Ishikawa (cell line): ENCODE measurements around the gene TPM2.

Source experiments
- CEBPB ChIP-seq: IDR thresholded peaks from 2 replicates; pipeline ENCODE4 v1.6.1; 2012
- CREB1 ChIP-seq: IDR thresholded peaks from 2 replicates; pipeline ENCODE4 v1.6.1; 2012; ENCODE audit warnings: low read depth
- EP300 ChIP-seq: IDR thresholded peaks from 2 replicates; pipeline ENCODE4 v1.6.1; 2012; ENCODE audit warnings: borderline replicate concordance
- MAX ChIP-seq: IDR thresholded peaks from 2 replicates; pipeline ENCODE4 v1.6.1; 2012
- NFIC ChIP-seq: IDR thresholded peaks from 2 replicates; pipeline ENCODE4 v1.6.1; 2012
- RAD21 ChIP-seq: IDR thresholded peaks from 2 replicates; pipeline ENCODE4 v1.6.1; 2012; ENCODE audit warnings: low read depth
- REST ChIP-seq: IDR thresholded peaks from 2 replicates; pipeline ENCODE4 v1.6.1; 2012; ENCODE audit warnings: low read depth, mild to moderate bottlenecking
- TAF1 ChIP-seq: IDR thresholded peaks from 2 replicates; pipeline ENCODE4 v1.6.1; 2012; ENCODE audit warnings: low read depth, mild to moderate bottlenecking
- TCF12 ChIP-seq: IDR thresholded peaks from 2 replicates; pipeline ENCODE4 v1.6.1; 2012; ENCODE audit warnings: low read depth
- TEAD4 ChIP-seq: IDR thresholded peaks from 2 replicates; pipeline ENCODE4 v1.6.1; 2012
- USF1 ChIP-seq: IDR thresholded peaks from 2 replicates; pipeline ENCODE4 v1.6.1; 2012
- YY1 ChIP-seq: IDR thresholded peaks from 2 replicates; pipeline ENCODE4 v1.6.1; 2012; ENCODE audit warnings: low read depth

- no peak for TF ChIP-seq YY1
- no peak for TF ChIP-seq REST
- TF ChIP-seq CEBPB, result no peak
- no peak for TF ChIP-seq EP300
- TF ChIP-seq USF1, result no peak
- no peak for TF ChIP-seq TAF1
- no peak for TF ChIP-seq TEAD4
- TF ChIP-seq MAX, result no peak
- no peak for TF ChIP-seq CREB1
- TF ChIP-seq RAD21, result no peak
- no peak for TF ChIP-seq NFIC
- no peak for TF ChIP-seq TCF12
Observed at GRCh38 chr9:35651956-35652828, 37.5 kb downstream of the TPM2 start.
